Fibroblast of lung (primary cell): ENCODE measurements around the gene SERPINB6. TPM values are rescaled to one million over a fixed set of nuclear protein-coding genes. Genes with fewer than 3 reads are reported as not detected.
"Not testable (repeated sequence)": the region's sequence is repeated elsewhere in the genome, so short reads cannot be mapped to it uniquely, and the experiment has no call there.

ENCODE experiments used
- DNase-seq, 2 donors: peaks; one replicate each; pipeline versions ENCODE4 v3.0.0 to v3.0.0-alpha.2; 2010; ENCODE audit warnings: low read depth in 2 of 2
- H2AFZ ChIP-seq: 2 replicates; pipeline ENCODE4 v1.5.1; 2012; ENCODE audit warnings: low read length, control low read depth, inconsistent platforms
- H3K27ac ChIP-seq: 2 replicates; pipeline ENCODE4 v1.5.1; 2011; ENCODE audit warnings: low read length, control low read depth; ENCODE audit not compliant: insufficient read depth
- H3K27me3 ChIP-seq: 2 replicates; pipeline ENCODE4 v1.5.1; 2011; ENCODE audit warnings: mild to moderate bottlenecking, low read length; ENCODE audit not compliant: control insufficient read depth, insufficient read depth
- H3K36me3 ChIP-seq: 2 replicates; pipeline ENCODE4 v1.5.1; 2011; ENCODE audit warnings: low read length; ENCODE audit not compliant: control insufficient read depth, insufficient read depth
- H3K4me1 ChIP-seq: 2 replicates; pipeline ENCODE4 v1.5.1; 2011; ENCODE audit warnings: low read length; ENCODE audit not compliant: control insufficient read depth, insufficient read depth; ENCODE audit errors: extremely low read depth
- H3K4me2 ChIP-seq: 2 replicates; pipeline ENCODE4 v1.5.1; 2011; ENCODE audit warnings: low read length, control low read depth; ENCODE audit not compliant: insufficient read depth; ENCODE audit errors: extremely low read depth
- H3K4me3 ChIP-seq, 4 experiments: fragments of 200-600 bp in 1 of 4; sonication (generic) in 1 of 4; replicated peaks in 1 of 4; 2 replicates each; pipeline ENCODE4 v1.5.1; 2011 to 2016; ENCODE audit warnings: low read length in 4 of 4, low read depth in 3 of 4, mild to moderate bottlenecking in 3 of 4, control low read depth in 2 of 4, inconsistent platforms in 1 of 4, mixed read lengths in 1 of 4; ENCODE audit not compliant: insufficient read depth in 1 of 4; ENCODE audit errors: control extremely low read depth in 1 of 4
- H3K79me2 ChIP-seq: 2 replicates; pipeline ENCODE4 v1.5.1; 2012; ENCODE audit warnings: mild to moderate bottlenecking, low read length, inconsistent platforms; ENCODE audit not compliant: control insufficient read depth, insufficient read depth
- H3K9ac ChIP-seq: 2 replicates; pipeline ENCODE4 v1.5.1; 2011; ENCODE audit warnings: mild to moderate bottlenecking, low read length, control low read depth; ENCODE audit not compliant: insufficient read depth
- H3K9me3 ChIP-seq: 2 replicates; pipeline ENCODE4 v1.5.1; 2012; ENCODE audit warnings: low read depth, low read length; ENCODE audit not compliant: control insufficient read depth, insufficient read depth
- H4K20me1 ChIP-seq: 2 replicates; pipeline ENCODE4 v1.5.1; 2011; ENCODE audit warnings: low read length; ENCODE audit not compliant: control insufficient read depth, insufficient read depth; ENCODE audit errors: extremely low read depth
- CTCF ChIP-seq, 2 donors: IDR thresholded peaks in 1 of 2; conservative IDR thresholded peaks in 1 of 2; 1 replicate in 1 of 2; 2 replicates in 1 of 2; pipeline ENCODE4 v1.5.1; 2011 to 2012; ENCODE audit warnings: low read length in 2 of 2, control low read depth in 1 of 2, inconsistent platforms in 1 of 2, low read depth in 1 of 2, mild to moderate bottlenecking in 1 of 2
- EZH2 ChIP-seq: IDR thresholded peaks from 2 replicates; pipeline ENCODE4 v1.5.1; 2012; ENCODE audit warnings: low read length, control low read depth, mild to moderate bottlenecking; ENCODE audit errors: missing control alignments
- polyA plus RNA-seq, 2 donors: library from polyadenylated mRNA; depleted of rRNA in 1 of 2; stranded (reverse) in 1 of 2; unstranded in 1 of 2; fragments of >200 nt; gene quantifications; 2 replicates each; pipeline ENCODE4 v1.2.1, GENCODE V29; 2011 to 2012; ENCODE audit warnings: missing spikeins in 1 of 2
- total RNA-seq: library from RNA; depleted of rRNA; stranded (reverse); fragments of >200 nt; gene quantifications from 2 replicates; pipeline ENCODE4 v1.2.1, GENCODE V29; 2014

Gene SERPINB6
- total and polyA plus RNA-seq, 2 donors (not counting 1 experiment from before 2014, with no cell fraction given) = 83.9 to 181 TPM

DNA sequence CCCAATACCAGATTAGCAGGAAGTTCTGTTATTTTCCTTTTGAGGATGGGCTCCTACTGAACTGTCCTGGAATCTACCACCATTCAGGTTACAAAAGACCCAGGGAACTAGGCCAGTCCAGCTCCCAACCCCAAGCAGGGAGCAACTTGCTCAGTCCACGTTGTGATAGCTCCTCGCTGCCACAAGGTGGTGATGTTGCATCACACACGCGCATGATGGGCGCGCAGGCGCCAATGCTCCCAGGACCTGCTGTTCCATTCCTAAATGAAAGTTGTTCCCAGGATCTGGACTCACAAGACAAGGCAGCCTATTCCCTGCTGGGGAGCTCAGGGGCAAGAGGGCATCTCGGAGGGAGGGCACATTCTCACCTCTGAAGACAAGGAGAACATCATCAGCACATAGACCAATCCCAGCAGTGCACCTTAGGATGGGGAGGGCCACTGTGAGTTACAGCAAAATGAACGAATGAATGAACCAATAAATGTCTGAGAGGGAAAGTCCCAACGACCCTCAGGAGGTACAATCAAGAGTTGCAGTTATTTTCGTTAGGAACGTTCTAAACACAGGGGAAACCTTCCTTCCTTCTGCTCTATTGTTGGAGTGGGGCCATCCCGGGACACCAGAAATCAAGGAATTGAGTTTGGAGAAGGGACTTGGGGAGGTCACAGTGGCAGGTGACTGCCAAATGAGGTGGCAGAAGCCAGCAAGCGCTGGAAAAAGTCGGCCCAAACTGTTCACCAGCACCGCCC lies 27.1 kb upstream of the SERPINB6 start:
- not testable (repeated sequence) for H3K36me3 ChIP-seq, H2AFZ ChIP-seq, H3K79me2 ChIP-seq, H4K20me1 ChIP-seq, H3K9ac ChIP-seq, DNase-seq, H3K4me1 ChIP-seq, H3K9me3 ChIP-seq, H3K27me3 ChIP-seq
- peak overlapping the region; percentile 95 for H3K4me2 ChIP-seq
- H3K27ac ChIP-seq = peak overlapping the region; percentile 77
- peak overlapping the region in 3 of 4 experiments; percentile 9 to 69 (median 66) for H3K4me3 ChIP-seq
- peak; percentile 29 to 39 for TF ChIP-seq CTCF (conservative IDR thresholded peaks at IDR 0.05 in 1 of 2, IDR thresholded peaks at IDR 0.05 in 1 of 2; ENCODE audit: low read depth in 1 of 2, low read length in 2 of 2)

- H3K9me3 ChIP-seq = no peaks in the 10 kb centered on the region
- TF ChIP-seq CTCF (conservative IDR thresholded peaks at IDR 0.05 in 1 of 2, IDR thresholded peaks at IDR 0.05 in 1 of 2; ENCODE audit: low read depth in 1 of 2, low read length in 2 of 2) (no peak), EZH2 (no peak)
- H3K36me3 ChIP-seq = no peaks in the 10 kb centered on the region
- H3K27ac ChIP-seq = no peak overlapping the region
- H4K20me1 ChIP-seq = no peaks in the 10 kb centered on the region
- peaks cover 3% of the 10 kb centered on the region for H3K4me1 ChIP-seq
- H3K79me2 ChIP-seq = no peaks in the 10 kb centered on the region
- no peaks in the 10 kb centered on the region for H3K27me3 ChIP-seq
- H2AFZ ChIP-seq = no peak overlapping the region
- no peak for DNase-seq
- H3K4me2 ChIP-seq = no peak overlapping the region
- no peak overlapping the region for H3K9ac ChIP-seq
- H3K4me3 ChIP-seq = no peak overlapping the region
These were observed 22.5 kb upstream of the SERPINB6 start for GRCh38 chr6:2993755-2994317.

- Histone ChIP-seq H3K27ac (no peak overlapping the region), H3K4me2 (no peak overlapping the region), H3K36me3 (no peaks in the 10 kb centered on the region), H3K27me3 (no peaks in the 10 kb centered on the region), H3K4me3 (no peak overlapping the region), H4K20me1 (no peaks in the 10 kb centered on the region), H3K4me1 (peaks cover 6% of the 10 kb centered on the region), H3K9ac (no peak overlapping the region), H3K79me2 (no peaks in the 10 kb centered on the region), H3K9me3 (no peaks in the 10 kb centered on the region), H2AFZ (no peak overlapping the region)
- no peak for DNase-seq
- TF ChIP-seq EZH2 (no peak), CTCF (conservative IDR thresholded peaks at IDR 0.05 in 1 of 2, IDR thresholded peaks at IDR 0.05 in 1 of 2; ENCODE audit: low read depth in 1 of 2, low read length in 2 of 2) (no peak)
These were observed 21.1 kb upstream of the SERPINB6 start for GRCh38 chr6:2992330-2992979.
